Activated T-helper 1 cell treated with anti-CD3 and anti-CD28 coated beads, Interleukin-2, amount 50 U/mL, for 16 hours (primary cell): ENCODE data around the gene TBX4.

Experiments
- DNase-seq, 2 donors: peaks; one replicate each; pipeline ENCODE4 v3.0.0-alpha.2; 2020; ENCODE audit warnings: low read depth in 1 of 2, low spot score in 1 of 2

TBX4 gene

DNA sequence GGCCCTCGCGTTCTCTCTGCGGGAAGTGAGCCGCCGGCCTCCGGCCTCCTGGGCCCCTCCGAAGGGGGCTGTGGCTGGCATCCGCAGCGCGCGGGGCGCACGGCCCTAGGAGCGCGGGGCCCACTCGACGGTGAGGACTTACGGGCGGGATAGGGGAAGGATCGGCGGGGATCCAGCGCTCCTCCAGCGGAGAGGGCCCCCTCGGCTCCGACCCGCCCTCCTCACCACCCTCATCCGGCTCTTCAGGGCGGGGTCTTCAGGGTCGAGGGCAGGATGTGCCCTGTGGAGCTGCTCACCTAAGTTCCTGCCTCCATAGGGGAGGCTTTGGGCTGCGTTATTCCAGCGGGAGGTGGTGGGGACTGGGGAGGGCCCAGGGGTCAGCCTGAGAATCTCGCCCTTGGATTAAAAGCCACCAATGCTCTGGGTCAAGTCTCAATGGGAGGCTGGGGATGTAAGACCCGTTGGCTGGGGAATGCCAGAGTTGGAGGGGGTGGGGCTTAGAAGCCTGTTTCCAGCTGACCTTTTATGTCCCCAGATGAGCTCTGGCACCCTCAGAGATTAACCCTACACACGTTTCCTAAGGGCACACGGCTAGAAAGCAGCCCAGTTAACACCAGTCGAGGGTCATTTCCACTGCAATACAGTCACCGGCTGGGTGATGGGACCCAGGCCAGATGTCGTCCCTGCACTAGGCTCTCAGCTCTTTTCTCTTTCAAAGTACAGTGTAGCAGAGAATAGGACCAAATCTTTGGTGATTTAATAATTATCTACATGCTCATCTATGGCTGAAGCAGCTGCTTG is 39.2 kb upstream of the TBX4 start:
- no peak for DNase-seq

DNA sequence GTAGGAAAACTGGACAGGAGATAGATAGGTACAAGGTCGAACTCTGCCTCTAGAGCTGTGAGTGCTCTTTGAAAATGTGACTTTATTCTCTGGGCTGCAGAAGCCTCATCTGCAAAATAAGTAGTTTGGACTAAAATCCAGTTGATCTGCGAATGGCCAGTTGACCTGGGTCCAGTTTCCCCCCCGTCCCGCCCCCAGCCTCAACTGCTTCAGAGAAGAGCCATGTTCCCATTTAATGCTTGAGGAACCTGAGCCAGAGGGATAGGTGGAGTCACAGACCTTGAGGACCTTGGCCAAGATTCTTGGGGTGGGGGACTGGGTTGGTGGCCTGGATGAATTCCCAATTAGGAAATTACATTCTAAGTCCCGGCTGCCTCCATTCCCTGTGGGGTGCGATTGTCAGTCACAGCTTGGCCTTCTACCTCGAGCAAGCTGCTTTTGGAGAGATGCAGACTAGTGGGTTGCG is 38.5 kb upstream of the TBX4 start:
- DNase-seq, result no peak

DNA sequence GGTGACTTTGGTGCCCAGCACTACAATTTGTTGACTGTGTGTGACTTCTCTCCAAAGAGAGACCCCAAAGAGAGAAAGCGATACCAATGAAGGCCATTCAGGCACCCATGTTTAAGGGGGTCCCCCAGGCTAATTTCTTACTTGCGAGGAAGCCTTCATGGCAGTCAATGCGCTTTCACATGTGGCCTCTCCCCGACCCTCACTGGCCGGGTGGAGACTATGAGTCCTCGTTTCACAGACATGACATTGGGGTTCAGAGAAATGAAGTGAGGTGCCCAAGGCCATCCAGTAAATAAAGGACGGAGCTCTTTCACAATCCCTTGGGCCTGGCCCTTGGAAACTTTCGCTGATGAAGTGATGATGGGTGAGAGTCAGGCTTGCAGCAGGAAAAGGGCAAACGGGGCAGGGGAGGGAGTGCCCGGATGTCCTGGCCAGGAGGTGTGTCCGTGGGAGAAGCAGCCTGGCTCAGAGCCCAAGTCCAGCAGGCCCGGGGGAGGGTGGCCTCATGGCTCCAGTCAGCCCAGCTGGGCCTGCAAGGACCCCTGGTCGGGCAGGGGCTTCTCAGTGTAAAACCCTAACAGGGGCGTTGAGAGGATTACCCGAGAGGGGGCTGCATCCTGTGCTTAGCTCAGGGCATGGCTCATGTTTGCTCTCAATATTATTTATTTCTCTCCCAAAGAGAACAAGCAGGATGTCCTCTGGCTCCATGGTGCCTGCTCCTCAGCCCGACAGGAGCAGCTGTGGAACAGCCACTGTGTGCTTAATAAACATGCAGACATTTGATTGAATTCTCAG is 37.9 kb upstream of the TBX4 start:
- DNase-seq, result no peak

DNA sequence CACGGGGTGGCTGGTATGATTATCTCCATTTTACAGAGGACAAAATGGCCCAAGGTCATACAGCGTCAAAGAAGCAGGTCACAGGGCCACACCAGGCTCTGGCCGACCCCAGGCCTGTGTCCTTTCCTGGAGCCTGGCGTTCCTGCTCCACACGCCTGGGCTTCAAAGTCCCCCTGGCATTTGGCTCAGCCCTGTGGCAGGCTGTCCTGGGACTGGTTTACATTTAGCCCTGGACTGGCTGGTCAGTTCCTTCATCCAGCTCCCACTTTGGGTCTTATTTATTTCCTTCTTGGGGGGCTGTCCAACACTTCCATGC is 37.3 kb upstream of the TBX4 start:
- no peak for DNase-seq

DNA sequence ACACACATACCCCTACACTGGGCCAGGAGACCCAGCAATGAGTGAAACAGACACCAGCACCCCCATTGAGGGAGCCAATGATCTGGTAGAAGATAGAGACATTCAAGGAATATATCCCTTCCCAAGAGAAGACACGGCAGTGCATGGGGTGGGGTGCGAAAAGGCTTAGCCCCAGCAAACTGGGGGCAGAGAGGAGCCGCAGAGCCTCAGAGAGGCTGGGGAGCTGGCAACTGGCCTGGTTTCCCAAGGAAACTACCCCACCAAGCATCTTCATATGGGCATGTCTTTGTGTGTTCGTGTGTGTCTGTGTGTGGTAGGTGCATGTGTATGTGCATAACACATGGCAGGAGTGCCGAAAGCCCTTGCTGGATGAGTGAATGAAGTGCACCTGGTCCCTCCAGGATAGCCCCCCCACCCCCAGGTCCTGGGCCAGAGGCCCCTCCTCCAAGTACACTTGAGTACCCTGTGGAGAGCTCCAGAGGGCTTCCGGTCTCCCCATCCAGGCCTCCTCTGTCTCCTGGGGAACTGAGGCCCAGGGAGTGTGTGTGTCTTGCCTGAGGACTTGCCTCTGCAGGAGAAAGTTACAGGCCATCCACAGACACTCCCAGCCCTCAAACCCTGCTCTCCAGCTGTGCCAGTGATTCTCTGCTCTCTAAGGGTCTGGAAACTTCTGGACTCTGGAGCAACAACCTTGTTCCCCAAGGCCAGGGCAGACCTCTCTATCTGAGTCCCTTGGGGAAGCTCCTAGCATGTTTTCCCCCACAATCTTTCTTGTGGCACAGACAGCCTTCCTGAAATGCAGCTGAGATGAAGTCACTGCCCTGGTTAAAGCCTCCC is 36.6 kb upstream of the TBX4 start:
- DNase-seq, result no peak

DNA sequence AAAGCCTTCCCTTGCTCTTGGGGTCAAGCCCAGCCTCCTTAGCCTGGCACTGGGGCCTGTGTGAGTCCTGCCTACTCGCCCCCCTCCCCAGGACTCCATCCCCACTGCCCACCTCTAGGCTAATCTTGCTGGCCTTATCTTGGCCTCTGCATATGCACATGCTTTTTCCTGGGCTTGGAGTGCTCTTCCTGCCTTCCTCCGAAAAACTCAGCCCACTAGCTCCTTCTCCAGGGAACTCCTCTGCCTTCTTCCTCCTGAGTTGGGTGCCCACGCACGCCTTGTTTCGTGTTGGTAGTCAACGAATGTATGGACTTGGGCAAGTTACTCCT is 36.0 kb upstream of the TBX4 start:
- no peak for DNase-seq

DNA sequence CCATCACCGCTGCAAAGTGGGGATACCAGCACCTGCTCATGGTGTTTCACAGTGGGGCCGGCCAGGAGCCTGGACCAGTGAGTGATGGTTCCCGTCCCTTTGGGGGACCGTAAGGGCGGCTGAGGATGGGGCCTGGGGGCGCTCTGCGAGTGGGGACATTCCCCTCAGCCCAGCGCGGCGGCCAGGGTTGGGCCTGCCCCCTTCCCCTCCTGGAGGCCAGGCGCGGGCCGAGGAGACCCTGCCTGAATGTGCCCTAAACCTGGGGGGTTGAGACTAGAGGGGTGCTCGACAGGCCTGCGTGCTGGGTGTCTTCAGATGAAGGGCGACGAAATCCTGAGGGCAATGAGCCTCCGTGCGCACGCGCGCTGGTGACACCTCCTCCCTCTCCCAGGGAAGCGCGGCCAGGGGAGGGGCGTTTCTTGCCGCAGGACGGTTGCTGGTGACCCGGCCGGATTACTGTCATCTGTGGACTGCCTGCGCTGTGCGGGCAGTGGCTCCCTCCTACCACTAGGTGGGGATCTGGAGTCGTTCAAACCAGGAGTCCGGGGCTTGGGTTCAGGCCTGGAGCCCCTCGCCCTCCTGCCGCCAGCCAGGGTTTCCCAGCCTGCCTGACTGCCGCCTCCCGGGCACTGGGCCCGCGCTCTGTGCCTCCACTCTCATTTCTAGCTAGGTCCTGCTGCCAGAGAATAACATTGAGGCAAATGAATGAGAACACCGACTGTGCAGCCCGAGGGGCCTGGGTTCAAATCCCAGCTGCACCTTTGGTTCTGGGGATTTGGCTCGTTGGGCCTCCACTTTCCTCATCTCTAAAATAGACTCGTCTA is 35.5 kb upstream of the TBX4 start:
- no peak for DNase-seq

DNA sequence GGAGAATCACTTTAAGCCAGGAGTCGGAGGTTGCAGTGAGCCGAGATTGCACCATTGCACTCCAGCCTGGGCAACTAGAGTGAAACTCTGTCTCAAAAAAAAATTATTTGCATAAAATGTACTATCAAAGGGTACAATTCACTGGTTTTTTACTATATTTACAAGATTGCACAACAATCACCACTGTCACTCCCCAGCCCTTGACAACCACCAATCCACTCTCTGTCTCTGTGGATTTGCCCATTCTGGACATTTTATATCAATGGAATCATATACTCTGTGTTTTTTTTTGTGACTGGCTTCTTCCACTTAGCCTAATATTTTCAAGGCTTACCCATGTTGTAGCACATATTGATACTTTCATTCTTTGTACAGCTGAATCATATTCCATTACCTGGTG is 33.8 kb upstream of the TBX4 start:
- DNase-seq, result no peak

DNA sequence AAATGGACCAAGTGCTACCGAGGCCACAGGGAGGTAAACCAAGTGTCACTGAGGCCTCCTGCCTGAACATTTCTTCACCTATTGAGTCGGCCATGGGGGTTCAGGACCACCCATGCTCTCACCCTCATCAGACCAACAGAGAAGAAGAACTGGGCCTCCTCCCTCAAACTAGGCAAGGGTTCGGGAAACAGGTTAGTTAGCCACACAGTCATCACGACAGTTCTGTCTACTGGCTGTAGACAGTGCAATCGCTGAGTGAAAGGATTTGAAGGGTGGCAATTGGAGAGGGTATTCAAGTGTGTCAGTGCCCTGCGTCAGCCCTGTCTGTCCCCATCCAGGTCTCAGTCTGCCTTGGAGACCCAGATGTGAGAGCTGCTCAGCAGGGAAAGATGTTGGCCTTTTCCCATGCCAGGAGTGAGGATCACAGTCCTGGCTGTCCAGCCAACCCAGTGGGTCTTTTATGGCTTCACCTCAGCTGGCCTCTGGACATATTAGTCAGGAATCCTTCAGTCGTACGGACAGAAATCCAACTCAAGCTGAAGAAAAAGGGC is 32.7 kb upstream of the TBX4 start:
- DNase-seq, result no peak

DNA sequence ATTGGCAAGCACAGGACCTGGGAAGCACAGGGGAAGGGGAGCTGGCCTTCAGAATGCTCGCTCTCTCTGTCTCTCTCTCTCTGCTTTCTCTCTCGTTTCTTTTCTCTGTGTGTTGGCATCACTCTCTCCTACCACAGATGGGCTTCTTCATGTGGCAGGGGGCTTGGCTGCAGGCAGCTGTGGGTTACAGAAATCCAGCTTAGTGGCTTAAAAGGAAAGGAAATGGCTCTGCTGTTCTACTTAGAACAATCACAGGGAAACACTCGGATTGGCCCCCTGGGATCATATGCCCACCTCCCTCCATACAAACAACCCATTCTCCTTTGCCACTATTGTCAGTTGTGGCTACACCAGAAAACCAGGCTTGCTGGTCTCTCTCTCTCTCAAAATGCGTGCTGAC is 32.2 kb upstream of the TBX4 start:
- DNase-seq, result no peak

DNA sequence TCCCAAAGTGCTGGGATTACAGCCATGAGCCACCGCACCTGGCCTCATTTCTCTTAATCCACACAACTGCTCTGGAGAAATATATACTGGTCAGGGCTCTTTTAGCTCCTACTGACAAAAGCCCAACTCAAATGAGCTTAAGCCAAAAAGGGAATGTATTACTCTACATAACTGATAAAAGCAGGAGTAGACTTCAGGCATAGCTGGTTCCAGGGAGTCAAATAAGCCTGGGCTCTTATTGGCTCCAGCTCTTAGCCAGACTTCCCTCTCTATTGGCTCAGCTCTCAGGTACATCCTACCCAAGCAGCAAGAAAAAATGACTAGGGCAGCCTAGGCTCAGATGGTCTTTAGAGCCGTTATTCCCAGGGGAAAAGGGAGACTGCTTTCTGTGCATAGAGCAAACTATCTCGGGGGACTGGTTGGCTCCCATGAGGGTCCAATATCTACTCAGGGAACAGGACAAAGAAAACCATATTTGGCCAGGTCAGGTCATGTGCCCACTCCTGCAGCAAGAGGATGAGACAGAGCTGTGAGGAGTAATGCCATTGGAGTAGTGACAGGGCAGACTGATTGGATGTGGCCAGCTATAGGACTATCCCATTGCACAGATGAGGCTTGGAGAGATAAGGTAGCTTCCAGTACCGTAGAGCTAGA is 31.4 kb upstream of the TBX4 start:
- DNase-seq, result no peak

DNA sequence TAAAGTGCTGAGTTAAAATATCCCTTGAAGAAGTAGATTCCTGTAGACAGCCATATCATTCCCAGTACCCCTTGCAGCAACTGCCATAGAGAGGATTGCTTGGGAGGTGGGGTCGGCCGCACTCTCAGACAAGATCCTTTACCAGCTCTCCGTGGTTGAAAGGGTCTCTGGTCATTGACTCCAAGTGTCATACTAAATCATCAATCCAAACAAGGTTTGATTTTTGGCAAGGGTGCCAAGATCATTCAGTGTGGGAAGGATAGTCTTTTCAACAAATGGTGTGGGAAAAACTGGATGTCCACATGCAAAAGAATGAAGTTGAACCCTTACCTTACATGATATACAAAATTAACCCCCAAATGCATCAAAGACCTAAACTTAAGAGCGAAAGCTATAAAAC is 30.8 kb upstream of the TBX4 start:
- no peak for DNase-seq

DNA sequence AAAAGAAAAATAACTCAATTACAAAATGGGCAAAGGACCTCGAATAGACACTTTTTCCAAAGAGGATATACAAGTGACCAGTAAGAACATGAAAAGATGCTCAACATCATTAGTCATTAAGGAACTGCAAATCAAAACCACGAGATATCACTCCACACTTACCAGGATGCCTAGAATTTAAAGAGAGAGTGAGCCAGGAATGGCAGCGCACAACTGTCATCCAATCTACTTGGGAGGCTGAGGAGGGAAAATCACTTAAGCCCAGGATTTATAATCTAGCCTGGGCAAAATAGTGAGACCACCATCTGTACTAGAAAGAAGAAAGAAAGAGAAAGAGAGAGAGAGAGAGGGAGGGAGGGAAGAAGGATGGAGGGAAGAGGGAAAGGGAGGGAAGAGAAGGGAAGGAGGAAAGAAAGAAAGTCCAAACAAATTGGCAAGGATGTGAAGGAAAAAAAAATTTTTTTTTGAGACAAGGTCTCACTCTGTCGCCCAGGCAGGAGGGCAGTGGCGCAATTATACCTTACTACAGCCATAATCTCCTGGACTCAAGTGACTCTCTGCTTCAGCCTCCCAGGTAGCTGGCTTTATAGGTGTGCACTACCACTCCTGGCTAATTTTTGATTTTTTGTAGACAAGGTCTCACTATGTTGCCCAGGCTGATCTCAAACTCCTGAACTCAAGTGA is 30.0 kb upstream of the TBX4 start:
- DNase-seq, result no peak

DNA sequence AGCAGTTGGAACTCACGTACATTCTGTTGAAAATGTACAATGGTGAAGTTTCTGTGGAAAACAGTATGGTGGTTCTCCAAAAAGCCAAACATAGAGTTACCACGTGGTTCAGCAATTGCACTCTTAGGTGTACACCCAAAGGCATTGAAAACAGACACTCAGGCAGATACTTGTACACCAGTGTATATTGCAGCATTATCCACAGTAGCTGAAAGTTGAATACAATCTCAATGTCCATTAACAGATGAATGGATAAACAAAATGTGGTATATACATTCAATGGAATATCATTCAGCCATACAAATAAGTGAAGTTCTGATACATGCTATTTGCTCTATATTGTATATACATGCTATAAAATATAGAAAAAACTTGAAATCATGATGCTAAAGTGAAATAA is 29.4 kb upstream of the TBX4 start:
- no peak for DNase-seq

DNA sequence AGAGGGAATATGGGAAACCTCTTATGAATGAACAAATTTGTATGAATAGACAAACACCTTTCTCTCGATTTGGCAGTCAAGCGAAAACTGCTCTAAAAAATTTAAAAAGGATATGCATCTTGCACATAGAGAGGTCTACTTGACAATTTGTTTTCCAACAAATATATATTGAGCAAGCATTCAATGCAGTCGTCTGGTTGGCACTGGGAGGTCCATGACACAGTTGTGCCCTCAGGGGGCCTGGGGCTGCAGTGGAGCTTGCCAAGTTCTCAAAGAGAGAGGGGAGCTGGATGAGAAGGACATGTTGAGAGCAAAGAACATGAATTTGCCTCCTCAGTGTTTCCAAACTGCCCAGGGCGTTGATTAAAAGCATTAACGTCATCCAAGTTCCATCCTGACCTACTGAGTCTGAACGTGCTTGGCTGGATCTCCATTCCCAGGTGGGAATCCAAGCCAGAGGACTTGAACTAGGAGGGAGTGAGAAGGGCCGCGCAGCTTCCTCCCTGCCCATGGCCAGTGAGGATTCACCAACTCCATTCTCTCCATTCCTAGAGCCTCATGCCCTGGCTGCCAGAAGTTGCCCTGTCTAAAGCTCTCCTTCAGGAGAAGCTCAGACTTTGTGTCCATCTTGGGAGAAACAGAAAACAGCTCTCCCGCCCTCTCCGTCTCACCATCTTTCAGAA is 28.1 kb upstream of the TBX4 start:
- no peak for DNase-seq

DNA sequence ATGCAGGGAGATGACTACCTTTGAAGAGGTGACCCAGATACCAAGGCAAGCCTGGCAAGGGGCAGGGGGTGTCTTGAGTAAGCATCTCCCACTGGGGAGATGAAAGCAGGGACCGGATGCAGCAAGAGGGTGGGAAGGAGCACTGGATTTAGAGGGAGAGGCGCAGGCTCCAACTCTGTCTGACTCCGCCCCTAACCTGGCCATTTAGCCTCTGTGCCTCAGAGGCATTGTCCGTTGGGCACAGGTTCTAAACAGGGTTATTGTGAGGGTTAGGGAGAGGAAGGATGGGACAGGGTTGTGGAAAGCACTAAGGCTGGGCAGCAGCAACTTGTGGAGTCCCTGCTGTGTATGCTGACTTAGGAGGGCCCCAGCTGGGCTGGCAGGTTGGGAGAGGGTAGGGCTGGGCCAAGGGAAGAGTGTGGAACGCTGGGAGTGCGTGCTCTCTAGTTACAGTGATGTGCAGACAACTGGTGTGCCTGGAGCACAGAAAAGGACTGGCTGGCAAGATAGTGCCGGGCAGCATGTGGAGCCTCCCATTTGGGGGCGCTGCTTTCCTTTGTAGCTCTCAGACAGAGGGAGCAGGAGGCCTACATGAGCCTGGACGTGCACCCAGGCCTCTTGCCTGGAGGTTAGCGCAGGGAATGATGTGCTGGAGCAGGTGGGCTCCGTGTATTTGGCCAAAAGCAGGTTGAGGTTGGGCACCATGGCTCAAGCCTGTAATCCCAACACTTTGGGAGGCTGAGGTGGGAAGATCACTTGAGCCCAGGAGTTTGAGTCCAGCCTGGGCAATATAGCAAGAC is 26.3 kb upstream of the TBX4 start:
- no peak for DNase-seq

DNA sequence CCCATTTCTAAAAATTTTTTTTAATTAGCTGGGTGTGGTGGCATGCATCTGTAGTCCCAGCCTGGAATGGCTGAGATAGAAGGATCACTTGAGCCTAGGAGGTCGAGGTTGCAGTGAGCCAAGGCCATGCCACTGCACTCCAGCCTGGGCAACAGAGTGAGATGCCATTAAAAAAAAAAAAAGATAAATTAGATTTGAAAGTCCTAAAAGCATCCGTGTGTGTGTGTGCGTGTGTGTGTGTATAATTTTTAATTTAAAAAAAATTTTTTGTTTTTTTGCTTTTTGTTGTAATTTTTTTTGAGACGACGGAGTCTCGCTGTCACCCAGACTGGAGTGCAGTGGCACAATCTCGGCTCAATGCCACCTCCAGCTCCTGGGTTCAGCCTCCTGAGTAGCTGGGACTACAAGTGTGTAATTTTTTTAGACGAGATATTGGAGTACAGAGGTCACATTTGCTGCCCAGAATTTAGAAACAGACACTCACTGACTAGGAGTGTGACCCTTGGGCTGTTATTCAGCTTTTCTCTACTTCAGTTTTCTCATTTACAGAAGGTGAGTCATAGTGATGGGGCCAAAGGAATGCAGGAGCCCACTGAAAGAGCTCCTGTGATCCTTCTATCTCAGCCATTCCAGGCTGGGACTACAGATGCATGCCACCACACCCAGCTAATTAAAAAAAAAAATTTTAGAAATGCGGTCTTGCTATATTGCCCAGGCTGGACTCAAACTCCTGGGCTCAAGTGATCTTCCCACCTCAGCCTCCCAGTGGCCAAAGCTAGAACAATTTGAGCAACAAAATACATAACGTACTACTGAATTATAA is 25.5 kb upstream of the TBX4 start:
- no peak for DNase-seq

DNA sequence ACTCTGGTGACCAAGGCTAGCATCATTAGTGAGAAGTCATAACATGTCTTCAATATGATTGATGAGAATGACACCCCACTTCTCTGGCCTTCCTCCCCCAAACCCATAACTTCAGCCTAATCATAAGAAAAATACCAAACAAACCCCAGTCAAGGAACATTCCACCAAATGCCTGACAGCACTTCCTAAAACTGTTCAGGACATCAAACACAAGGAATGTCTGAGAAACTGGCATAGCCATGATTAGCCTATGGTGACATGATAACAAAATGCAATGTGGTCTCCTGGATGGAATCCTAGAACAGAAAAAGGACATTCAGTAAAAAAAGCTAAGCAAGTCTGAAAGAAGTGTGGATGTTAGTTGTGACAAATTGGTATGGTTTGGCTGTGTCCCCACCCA is 24.7 kb upstream of the TBX4 start:
- DNase-seq, result no peak
